PC-9 (cell line): ENCODE results near the gene BAX. TPM values are rescaled to one million over a fixed set of nuclear protein-coding genes. Genes with fewer than 3 reads are reported as not detected.
A peak's percentile ranks its signal among the peaks of the same experiment; 100 is the strongest.

Source experiments
- BruUV-seq: library from RNA; stranded (reverse); fragments of 400-500 nt; replicated peaks from 2 replicates; lab custom pipeline; 2021; lab: Mats Ljungman, UMichigan
- CTCF ChIA-PET: fragments of 300-600 bp; sonication (Branson Sonifier 250); formaldehyde crosslinking; loops from one replicate; lab custom pipeline; 2022; ENCODE audit warnings: antibody characterized with exemption; lab: Charles Lee
- POLR2A ChIA-PET: fragments of 300-600 bp; sonication (Branson Sonifier 250); formaldehyde crosslinking; loops from one replicate; lab custom pipeline; 2022; ENCODE audit warnings: antibody characterized with exemption; ENCODE audit not compliant: unreplicated experiment; lab: Charles Lee
- DNase-seq, 2 experiments: peaks; one replicate each; pipeline versions ENCODE4 v3.0.0 to v3.0.0-alpha.2; 2015 to 2022; ENCODE audit warnings: mixed read lengths in 1 of 2
- H2AFZ ChIP-seq: fragments of 200-600 bp; sonication (generic); 2 replicates; pipeline ENCODE4 v1.8.1; 2017; ENCODE audit warnings: antibody characterized with exemption
- H3F3A ChIP-seq: fragments of 200-600 bp; sonication (generic); 2 replicates; pipeline ENCODE4 v1.8.1; 2017; ENCODE audit warnings: antibody characterized with exemption, mild to moderate bottlenecking, low read depth; ENCODE audit not compliant: insufficient read depth
- H3K27ac ChIP-seq: fragments of 200-600 bp; sonication (generic); 2 replicates; pipeline ENCODE4 v1.6.1; 2016; ENCODE audit warnings: mixed run types
- H3K27me3 ChIP-seq: fragments of 200-600 bp; sonication (generic); 2 replicates; pipeline ENCODE4 v1.6.1; 2016; ENCODE audit warnings: low read depth, mixed run types; ENCODE audit not compliant: insufficient read depth
- H3K36me3 ChIP-seq: fragments of 200-600 bp; sonication (generic); 2 replicates; pipeline ENCODE4 v1.6.1; 2016; ENCODE audit warnings: low read depth, mixed run types
- H3K4me1 ChIP-seq: fragments of 200-600 bp; sonication (generic); replicated peaks from 2 replicates; pipeline ENCODE4 v1.6.1; 2016; ENCODE audit warnings: mixed run types; ENCODE audit not compliant: insufficient read depth
- H3K4me2 ChIP-seq: fragments of 200-600 bp; sonication (generic); 2 replicates; pipeline ENCODE4 v1.6.1; 2017; ENCODE audit warnings: mixed run types
- H3K4me3 ChIP-seq: fragments of 200-600 bp; sonication (generic); 2 replicates; pipeline ENCODE4 v1.6.1; 2016; ENCODE audit warnings: mixed run types
- H3K79me2 ChIP-seq: fragments of 200-600 bp; sonication (generic); 2 replicates; pipeline ENCODE4 v1.6.1; 2017; ENCODE audit warnings: low read depth, mixed run types
- H3K9me2 ChIP-seq: fragments of 200-600 bp; sonication (generic); 2 replicates; pipeline ENCODE4 v1.8.1; 2017; ENCODE audit warnings: mild to moderate bottlenecking; ENCODE audit not compliant: insufficient read depth
- H3K9me3 ChIP-seq: fragments of 200-600 bp; sonication (generic); 2 replicates; pipeline ENCODE4 v1.8.1; 2016; ENCODE audit warnings: low read depth; ENCODE audit not compliant: insufficient read depth
- H4K20me1 ChIP-seq: fragments of 200-600 bp; sonication (generic); 2 replicates; pipeline ENCODE4 v1.8.1; 2017; ENCODE audit not compliant: insufficient read depth
- EZH2 ChIP-seq: fragments of 200-600 bp; sonication (generic); IDR thresholded peaks from 2 replicates; pipeline ENCODE4 v1.8.0; 2017; ENCODE audit warnings: antibody characterized with exemption, low read depth
- intact Hi-C: fragments of 100-400 bp; cut with micrococcal nuclease; formaldehyde crosslinking; loops from one replicate; pipeline ENCODE4 v1.10.0; 2022; ENCODE audit not compliant: unreplicated experiment
- total RNA-seq: library from RNA; stranded (reverse); gene quantifications from 2 replicates; pipeline ENCODE4 v1.2.3, GENCODE V29; 2021
- TF ChIP-seq, protein P1 (sequence below): fragments of 200-600 bp; sonication (generic); conservative IDR thresholded peaks from 2 replicates; pipeline ENCODE4 v1.6.1; 2017; ENCODE audit warnings: mixed run types, antibody characterized with exemption, mild to moderate bottlenecking, moderate library complexity

The BAX gene
- total RNA-seq, 1 experiment from 2014 or later, result 140 TPM

DNA sequence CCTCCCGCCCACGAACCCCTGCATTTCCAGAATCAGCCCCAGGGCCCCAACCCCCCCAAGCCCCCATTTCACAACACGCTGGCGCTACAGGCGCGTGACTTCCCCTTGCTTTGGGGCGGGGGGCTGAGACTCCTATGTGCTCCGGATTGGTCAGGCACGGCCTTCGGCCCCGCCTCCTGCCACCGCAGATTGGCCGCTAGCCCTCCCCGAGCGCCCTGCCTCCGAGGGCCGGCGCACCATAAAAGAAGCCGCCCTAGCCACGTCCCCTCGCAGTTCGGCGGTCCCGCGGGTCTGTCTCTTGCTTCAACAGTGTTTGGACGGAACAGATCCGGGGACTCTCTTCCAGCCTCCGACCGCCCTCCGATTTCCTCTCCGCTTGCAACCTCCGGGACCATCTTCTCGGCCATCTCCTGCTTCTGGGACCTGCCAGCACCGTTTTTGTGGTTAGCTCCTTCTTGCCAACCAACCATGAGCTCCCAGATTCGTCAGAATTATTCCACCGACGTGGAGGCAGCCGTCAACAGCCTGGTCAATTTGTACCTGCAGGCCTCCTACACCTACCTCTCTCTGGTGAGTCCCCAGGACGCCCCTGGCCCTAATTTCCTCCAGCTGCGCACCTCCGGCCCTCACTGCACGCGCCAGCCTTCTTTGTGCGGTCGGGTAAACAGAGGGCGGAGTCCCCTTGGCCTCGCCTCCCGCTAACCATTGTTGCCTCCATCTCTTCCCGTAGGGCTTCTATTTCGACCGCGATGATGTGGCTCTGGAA is 10.5 kb downstream of the BAX start, which contains the start of gene FTL:
Gene FTL (plus strand): TSS at position 270 of the 766 bp plus-strand sequence. CDS start 199 bp downstream, at position 469.
- peak within 1 kb of the TSS; percentile 95 for H3K27ac ChIP-seq
- intact Hi-C loops, result loop anchor here (2.0 to 10.0 kb wide), 3 partner anchors 28 to 480 kb away; partner anchors contain the start of genes CA11, GYS1 and RUVBL2
- TF ChIP-seq, protein P1, sequence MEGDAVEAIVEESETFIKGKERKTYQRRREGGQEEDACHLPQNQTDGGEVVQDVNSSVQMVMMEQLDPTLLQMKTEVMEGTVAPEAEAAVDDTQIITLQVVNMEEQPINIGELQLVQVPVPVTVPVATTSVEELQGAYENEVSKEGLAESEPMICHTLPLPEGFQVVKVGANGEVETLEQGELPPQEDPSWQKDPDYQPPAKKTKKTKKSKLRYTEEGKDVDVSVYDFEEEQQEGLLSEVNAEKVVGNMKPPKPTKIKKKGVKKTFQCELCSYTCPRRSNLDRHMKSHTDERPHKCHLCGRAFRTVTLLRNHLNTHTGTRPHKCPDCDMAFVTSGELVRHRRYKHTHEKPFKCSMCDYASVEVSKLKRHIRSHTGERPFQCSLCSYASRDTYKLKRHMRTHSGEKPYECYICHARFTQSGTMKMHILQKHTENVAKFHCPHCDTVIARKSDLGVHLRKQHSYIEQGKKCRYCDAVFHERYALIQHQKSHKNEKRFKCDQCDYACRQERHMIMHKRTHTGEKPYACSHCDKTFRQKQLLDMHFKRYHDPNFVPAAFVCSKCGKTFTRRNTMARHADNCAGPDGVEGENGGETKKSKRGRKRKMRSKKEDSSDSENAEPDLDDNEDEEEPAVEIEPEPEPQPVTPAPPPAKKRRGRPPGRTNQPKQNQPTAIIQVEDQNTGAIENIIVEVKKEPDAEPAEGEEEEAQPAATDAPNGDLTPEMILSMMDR, result no peak
- TF ChIP-seq EZH2, result no peak
- H3K79me2 ChIP-seq, result peaks cover 33% of the 10 kb centered on the region
- BruUV-seq, result no TSS peak
- H3K4me2 ChIP-seq, result peak within 1 kb of the TSS; percentile 96
- H3K4me3 ChIP-seq, result peak within 1 kb of the TSS; percentile 84
- no peaks in the 10 kb centered on the region for H3K9me3 ChIP-seq
- ChIA-PET POLR2A (interaction anchor here (0.6 kb wide), 1 partner anchor 8 kb away, joined by 3 read pairs; no protein-coding TSS in a partner anchor), CTCF (no interaction called here)
- H3K36me3 ChIP-seq, result peaks cover 18% of the 10 kb centered on the region
- no peaks in the 10 kb centered on the region for H3K9me2 ChIP-seq
- no peak within 1 kb of the TSS for H2AFZ ChIP-seq
- peaks cover 39% of the 10 kb centered on the region for H3K4me1 ChIP-seq
- H4K20me1 ChIP-seq, result peaks cover 22% of the 10 kb centered on the region
- peak; percentile 92 to 99 for DNase-seq
- H3K27me3 ChIP-seq, result no peaks in the 10 kb centered on the region
- peaks cover 80% of the 10 kb centered on the region for H3F3A ChIP-seq

DNA sequence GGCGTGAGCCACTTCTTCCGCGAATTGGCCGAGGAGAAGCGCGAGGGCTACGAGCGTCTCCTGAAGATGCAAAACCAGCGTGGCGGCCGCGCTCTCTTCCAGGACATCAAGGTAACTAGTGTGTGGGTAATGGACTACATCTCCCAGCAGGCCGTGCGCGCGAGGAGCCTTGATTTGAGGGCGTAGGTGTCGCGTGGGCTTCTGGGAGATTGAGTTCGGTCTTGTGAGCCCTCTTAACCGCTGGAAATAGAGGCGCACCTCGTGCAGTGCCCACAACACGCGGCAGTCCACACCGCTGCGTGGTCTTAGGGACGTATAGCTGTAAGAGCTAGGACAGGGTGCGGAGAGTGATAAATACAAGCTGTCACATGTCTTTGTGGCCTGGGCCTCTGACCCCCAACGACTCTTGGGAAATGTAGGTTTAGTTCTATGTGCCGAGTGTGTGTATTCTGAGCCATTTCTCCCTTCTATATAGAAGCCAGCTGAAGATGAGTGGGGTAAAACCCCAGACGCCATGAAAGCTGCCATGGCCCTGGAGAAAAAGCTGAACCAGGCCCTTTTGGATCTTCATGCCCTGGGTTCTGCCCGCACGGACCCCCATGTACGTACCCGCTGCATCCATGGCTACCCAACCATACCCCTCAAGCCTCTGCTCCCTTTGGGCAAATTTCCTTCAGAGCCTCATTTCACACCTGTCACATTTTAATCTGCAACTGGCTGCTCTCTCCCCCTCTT is 11.3 kb downstream of the BAX start:
- peak; percentile 67 to 83 for DNase-seq
- intact Hi-C loops, result loop anchor here (2.0 to 10.0 kb wide), 3 partner anchors 27 to 481 kb away; partner anchors contain the start of genes CA11, GYS1 and RUVBL2
- H4K20me1 ChIP-seq, result peaks cover 22% of the 10 kb centered on the region
- no peaks in the 10 kb centered on the region for H3K27me3 ChIP-seq
- no peak overlapping the region for H2AFZ ChIP-seq
- no peak for TF ChIP-seq EZH2
- TF ChIP-seq, protein P1, result no peak
- H3K9me3 ChIP-seq, result no peaks in the 10 kb centered on the region
- no peaks in the 10 kb centered on the region for H3K9me2 ChIP-seq
- H3K4me2 ChIP-seq, result peak overlapping the region; percentile 84
- H3K79me2 ChIP-seq, result peaks cover 33% of the 10 kb centered on the region
- peaks cover 77% of the 10 kb centered on the region for H3F3A ChIP-seq
- TSS peak; percentile 78 for BruUV-seq
- ChIA-PET POLR2A (interaction anchor here (0.6 kb wide), 1 partner anchor 7 kb away, joined by 3 read pairs; no protein-coding TSS in a partner anchor), CTCF (no interaction called here)
- H3K4me3 ChIP-seq, result peak overlapping the region; percentile 84
- H3K4me1 ChIP-seq, result peaks cover 39% of the 10 kb centered on the region
- peaks cover 18% of the 10 kb centered on the region for H3K36me3 ChIP-seq
- H3K27ac ChIP-seq, result peak overlapping the region; percentile 59
